ENCODE data around the gene IGSF3. TPM values are rescaled to one million over a fixed set of nuclear protein-coding genes. Genes with fewer than 3 reads are reported as not detected.

IGSF3 gene
- total and polyA plus RNA-seq, 2 of the 8 experiments (the other 6 are each of a cell fraction or from before 2014, with no cell fraction given): 30.0 to 32.2 TPM

GRCh38 chr1:116554924-116555323 is 112.6 kb downstream of the IGSF3 start:
- 94% methylated on average over 2 of the region's 2 CpGs; no CpG with 5 or more reads in 1 of the 2 experiments for WGBS, 2 experiments (ENCODE audit: extremely low coverage in 1 of 2, insufficient coverage in 1 of 2, insufficient read length in 1 of 2, insufficient replicate concordance in 2 of 2, low coverage in 1 of 2, low lambda C conversion rate in 2 of 2, missing lambda C conversion rate in 1 of 2)
- Histone ChIP-seq H3K4me1 (replicated peaks in 1 of 4; ENCODE audit: control insufficient read depth in 3 of 4, insufficient read depth in 4 of 4, low read length in 3 of 4) (peaks cover 0 to 7% (median 3%) of the 10 kb centered on the region in 4 experiments; a peak in 3 of 7 replicates), H4K5ac (ENCODE audit: insufficient read length, low read depth, low read length) (no peak overlapping the region), H3K18ac (ENCODE audit: extremely low read depth, low read length) (no peak overlapping the region), H3K23ac (ENCODE audit: insufficient read length) (no peak overlapping the region), H2BK12ac (ENCODE audit: low read depth, low read length) (no peak overlapping the region), H4K91ac (replicated peaks; ENCODE audit: insufficient read length, low read length) (no peak overlapping the region), H2BK120ac (replicated peaks; ENCODE audit: low read depth, low read length) (peak overlapping the region; percentile 58), H3K36me3 (ENCODE audit: control insufficient read depth in 2 of 4, insufficient read depth in 4 of 4, low read length in 3 of 4) (no peaks in the 10 kb centered on the region), H3K9me3 (ENCODE audit: insufficient read depth in 2 of 2, low read depth in 1 of 2, low read length in 1 of 2) (no peaks in the 10 kb centered on the region), H3K27me3 (replicated peaks in 1 of 4; ENCODE audit: control insufficient read depth in 3 of 4, extremely low read depth in 1 of 4, insufficient read depth in 3 of 4, low read length in 3 of 4) (no peaks in the 10 kb centered on the region), H3K79me2 (ENCODE audit: control insufficient read depth in 1 of 2, insufficient read depth in 2 of 2, low read length in 2 of 2) (no peaks in the 10 kb centered on the region; a peak in 1 of 4 replicates), H3K23me2 (ENCODE audit: low read depth, low read length) (no peaks in the 10 kb centered on the region), H4K20me1 (replicated peaks in 1 of 2; ENCODE audit: control insufficient read depth in 1 of 2, insufficient read depth in 2 of 2, low read length in 2 of 2) (no peaks in the 10 kb centered on the region), H3K4ac (replicated peaks; ENCODE audit: insufficient read length, low read depth, low read length) (no peak overlapping the region), H3K56ac (replicated peaks; ENCODE audit: insufficient read length, low read depth, low read length) (no peak overlapping the region), H2BK20ac (ENCODE audit: low read length) (no peak overlapping the region), H3K79me1 (ENCODE audit: low read depth, low read length) (no peaks in the 10 kb centered on the region; the same call in 1 of the 2 replicates), H3K4me3 (ENCODE audit: extremely low read depth in 1 of 4, insufficient read depth in 2 of 4, low read depth in 3 of 4, low read length in 4 of 4) (no peak overlapping the region), H2AK5ac (ENCODE audit: low read depth, low read length) (no peak overlapping the region), H4K8ac (ENCODE audit: extremely low read depth, insufficient read depth, low read length) (no peak overlapping the region), H3K27ac (ENCODE audit: low read depth, low read length) (no peak overlapping the region), H2BK15ac (ENCODE audit: low read length) (no peak overlapping the region), H2AFZ (ENCODE audit: low read length) (no peak overlapping the region), H2BK5ac (ENCODE audit: low read depth, low read length) (no peak overlapping the region), H3K9ac (replicated peaks in 1 of 4; ENCODE audit: extremely low read depth in 1 of 4, low read depth in 3 of 4, low read length in 3 of 4) (no peak overlapping the region), H3K14ac (ENCODE audit: insufficient read length) (no peak overlapping the region), H3K4me2 (ENCODE audit: insufficient read depth in 1 of 2, low read depth in 2 of 2, low read length in 2 of 2) (no peak overlapping the region)
- POLR2A ChIA-PET (ENCODE audit: partially characterized antibody): no interaction called here
- no peak for DNase-seq (ENCODE audit: low read depth in 1 of 2, low spot score in 2 of 2)
- CTCF ChIA-PET (ENCODE audit: partially characterized antibody): no interaction called here
- no peak for FAIRE-seq
- TF ChIP-seq BRCA1 (IDR thresholded peaks at IDR 0.05; ENCODE audit: low read depth, low read length): no peak
- TF ChIP-seq SIN3A (conservative IDR thresholded peaks at IDR 0.05 in 1 of 2, IDR thresholded peaks at IDR 0.05 in 1 of 2; ENCODE audit: low read depth in 1 of 2, low read length in 2 of 2): no peak
- no peak for TF ChIP-seq EZH2 (IDR thresholded peaks at IDR 0.05; ENCODE audit: low read depth, low read length, severe bottlenecking)
- no peak for TF ChIP-seq YY1 (IDR thresholded peaks at IDR 0.05; ENCODE audit: low read depth, low read length)
- TF ChIP-seq, protein P1, sequence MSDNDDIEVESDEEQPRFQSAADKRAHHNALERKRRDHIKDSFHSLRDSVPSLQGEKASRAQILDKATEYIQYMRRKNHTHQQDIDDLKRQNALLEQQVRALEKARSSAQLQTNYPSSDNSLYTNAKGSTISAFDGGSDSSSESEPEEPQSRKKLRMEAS (IDR thresholded peaks at IDR 0.05): no peak

All from H1 (cell line).